Erythroblast (primary cell): ENCODE measurements around the gene CPOX.

Experiments
- GATA1 ChIP-seq: IDR thresholded peaks from 2 replicates; pipeline ENCODE4 v1.6.1; 2011; ENCODE audit warnings: low read depth, mild to moderate bottlenecking, control low read depth, low read length, moderate library complexity
- POLR2A ChIP-seq: IDR thresholded peaks from 2 replicates; pipeline ENCODE4 v1.6.1; 2011; ENCODE audit warnings: mild to moderate bottlenecking, low read length

DNA sequence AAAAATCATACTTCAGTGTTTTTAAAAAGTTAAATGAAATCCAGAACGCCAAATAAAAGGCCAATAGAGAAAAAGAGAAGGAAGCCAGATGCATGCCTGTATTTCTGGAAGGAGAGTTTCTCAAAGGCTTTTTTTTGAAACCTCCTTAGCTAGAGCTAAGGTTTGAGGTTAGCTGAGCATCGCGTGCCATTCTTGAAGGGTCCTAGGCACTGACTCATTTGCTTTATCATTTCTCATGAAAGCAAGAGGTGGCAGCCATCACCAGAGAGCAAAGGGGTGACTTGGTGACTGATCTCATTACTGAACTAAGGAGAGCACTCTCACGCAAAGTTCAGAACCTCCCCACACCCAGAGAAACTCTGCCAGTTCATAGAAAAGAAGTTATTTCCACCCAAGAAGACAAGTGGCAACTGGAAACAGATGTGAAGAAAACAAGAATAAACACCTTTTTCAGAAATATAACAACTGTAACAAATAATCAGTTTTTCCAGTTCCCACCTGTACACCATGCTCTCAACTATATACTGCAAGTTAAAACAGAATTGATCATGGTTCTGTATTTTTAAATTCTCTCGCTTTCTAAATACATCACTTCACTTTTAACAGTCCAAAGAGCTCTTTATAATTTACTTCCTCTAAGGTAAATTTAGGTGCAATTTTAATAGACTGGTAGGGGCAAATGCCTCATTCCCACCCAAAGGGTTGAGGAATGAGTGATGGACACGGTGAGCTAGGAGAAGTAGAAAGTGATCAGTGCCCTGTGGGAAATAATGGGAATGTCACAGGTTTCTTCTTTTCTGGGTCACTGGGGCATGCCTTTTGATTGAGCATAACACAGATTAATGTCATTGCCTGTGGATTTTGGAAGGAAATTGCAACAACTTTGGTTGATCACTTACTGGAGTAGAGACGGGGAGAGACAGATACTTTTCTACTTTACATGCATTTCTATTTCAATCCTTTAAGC is 37.0 kb downstream of the CPOX start:
- TF ChIP-seq POLR2A (no peak), GATA1 (no peak)
